GM21528 (cell line): ENCODE data around the gene CREB1.

ENCODE experiments used
- ATAC-seq: cut with Tn5 transposase; IDR thresholded peaks from one replicate; pipeline ENCODE4 v1.9.1; 2021; ENCODE audit warnings: mild to moderate bottlenecking, moderate library complexity; ENCODE audit not compliant: unreplicated experiment, low FRiP score

The CREB1 gene

GRCh38 chr2:207534417-207534816 lies 4.7 kb downstream of the CREB1 start:
- no peak for ATAC-seq

- ATAC-seq = no peak
Observed at GRCh38 chr2:207539470-207539869, 9.7 kb downstream of the CREB1 start.

GRCh38 chr2:207540431-207540830 lies 10.7 kb downstream of the CREB1 start:
- ATAC-seq = no peak

GRCh38 chr2:207541933-207542332 lies 12.2 kb downstream of the CREB1 start:
- no peak for ATAC-seq

GRCh38 chr2:207543272-207543671 lies 13.5 kb downstream of the CREB1 start:
- no peak for ATAC-seq

GRCh38 chr2:207546822-207547221 lies 17.1 kb downstream of the CREB1 start:
- no peak for ATAC-seq

GRCh38 chr2:207549145-207549544 lies 19.4 kb downstream of the CREB1 start:
- no peak for ATAC-seq

- no peak for ATAC-seq
Observed at GRCh38 chr2:207558079-207558491, 28.3 kb downstream of the CREB1 start.

- ATAC-seq = no peak
Observed at GRCh38 chr2:207561386-207562080, 31.8 kb downstream of the CREB1 start.

- ATAC-seq = no peak
Observed at GRCh38 chr2:207565736-207566500, 36.2 kb downstream of the CREB1 start.

- ATAC-seq = no peak
Observed at GRCh38 chr2:207567671-207568070, 37.9 kb downstream of the CREB1 start.

GRCh38 chr2:207571370-207571769 lies 41.6 kb downstream of the CREB1 start:
- no peak for ATAC-seq

GRCh38 chr2:207584952-207585351 lies 55.2 kb downstream of the CREB1 start:
- no peak for ATAC-seq

GRCh38 chr2:207587305-207587704 lies 57.5 kb downstream of the CREB1 start:
- ATAC-seq = no peak

- ATAC-seq = no peak
Observed at GRCh38 chr2:207589143-207589542, 59.4 kb downstream of the CREB1 start.

- no peak for ATAC-seq
Observed at GRCh38 chr2:207593277-207593676, 63.5 kb downstream of the CREB1 start.

GRCh38 chr2:207594264-207594663 lies 64.5 kb downstream of the CREB1 start:
- no peak for ATAC-seq

- ATAC-seq = no peak
Observed at GRCh38 chr2:207594731-207595130, 65.0 kb downstream of the CREB1 start.

GRCh38 chr2:207599636-207600035 lies 69.9 kb downstream of the CREB1 start:
- ATAC-seq = no peak

- no peak for ATAC-seq
Observed at GRCh38 chr2:207600231-207600630, 70.5 kb downstream of the CREB1 start.

GRCh38 chr2:207601774-207602173 lies 72.0 kb downstream of the CREB1 start:
- no peak for ATAC-seq

GRCh38 chr2:207603486-207603885 lies 73.7 kb downstream of the CREB1 start:
- ATAC-seq = no peak
